Suprapubic skin (tissue), 4 donors: ENCODE data around the gene EPN2.
"Not testable (repeated sequence)": the region's sequence is repeated elsewhere in the genome, so short reads cannot be mapped to it uniquely, and the experiment has no call there.

ENCODE experiments used
- CTCF ChIP-seq, 2 donors: fragments of 200-600 bp in 1 of 2; fragments of 450-650 bp in 1 of 2; sonication (generic) in 1 of 2; IDR thresholded peaks; one replicate each; pipeline ENCODE4 v1.5.1; 2016 to 2019; ENCODE audit warnings: antibody characterized with exemption in 2 of 2, mild to moderate bottlenecking in 1 of 2, moderate library complexity in 1 of 2
- EP300 ChIP-seq: sonication (generic); formaldehyde crosslinking; IDR thresholded peaks from one replicate; pipeline ENCODE4 v1.6.1; 2017; ENCODE audit warnings: antibody characterized with exemption
- POLR2A ChIP-seq, 2 donors: fragments of 450-650 bp; IDR thresholded peaks; one replicate each; pipeline ENCODE4 v1.6.1; 2017; ENCODE audit warnings: antibody characterized with exemption in 2 of 2, mild to moderate bottlenecking in 2 of 2, moderate library complexity in 2 of 2
- POLR2AphosphoS5 ChIP-seq, 3 donors: sonication (generic); formaldehyde crosslinking; IDR thresholded peaks; one replicate each; pipeline ENCODE4 v1.6.1; 2017; ENCODE audit warnings: antibody characterized with exemption in 3 of 3

GRCh38 chr17:19188870-19189708 lies 48.1 kb upstream of the EPN2 start:
- not testable (repeated sequence) for TF ChIP-seq CTCF (IDR thresholded peaks at IDR 0.05); POLR2A (IDR thresholded peaks at IDR 0.05); POLR2AphosphoS5 (IDR thresholded peaks at IDR 0.05); EP300
